ENCODE measurements around the gene RBMS1.

RBMS1 gene

GRCh38 chr2:160282063-160282580 lies 211.5 kb downstream of the RBMS1 start:
- no peak for TF ChIP-seq CTCF (IDR thresholded peaks at IDR 0.05; ENCODE audit: insufficient read depth, missing control alignments)
- DNase-seq (ENCODE audit: insufficient read length, low spot score): no peak
- no peak for FAIRE-seq

GRCh38 chr2:160281213-160281612 lies 212.4 kb downstream of the RBMS1 start:
- no peak for TF ChIP-seq CTCF (IDR thresholded peaks at IDR 0.05; ENCODE audit: insufficient read depth, missing control alignments)
- DNase-seq (ENCODE audit: insufficient read length, low spot score) (no peak), FAIRE-seq (no peak)

GRCh38 chr2:160279813-160280465 lies 213.7 kb downstream of the RBMS1 start:
- FAIRE-seq: no peak
- TF ChIP-seq CTCF (IDR thresholded peaks at IDR 0.05; ENCODE audit: insufficient read depth, missing control alignments): no peak

GRCh38 chr2:160278879-160279177 lies 214.8 kb downstream of the RBMS1 start:
- no peak for DNase-seq (ENCODE audit: insufficient read length, low spot score)
- FAIRE-seq: no peak
- TF ChIP-seq CTCF (IDR thresholded peaks at IDR 0.05; ENCODE audit: insufficient read depth, missing control alignments): peak; percentile 33

More at GRCh38 chr2:160279813-160280465, 213.7 kb downstream of the RBMS1 start:
- no peak for DNase-seq (ENCODE audit: insufficient read length, low spot score)

- FAIRE-seq (no peak), DNase-seq (ENCODE audit: insufficient read length, low spot score) (no peak)
- TF ChIP-seq CTCF (IDR thresholded peaks at IDR 0.05; ENCODE audit: insufficient read depth, missing control alignments): no peak
Observed at GRCh38 chr2:160278101-160278878, 215.3 kb downstream of the RBMS1 start.

- DNase-seq (ENCODE audit: insufficient read length, low spot score) (no peak), FAIRE-seq (no peak)
- no peak for TF ChIP-seq CTCF (IDR thresholded peaks at IDR 0.05; ENCODE audit: insufficient read depth, missing control alignments)
Observed at GRCh38 chr2:160277151-160277550, 216.5 kb downstream of the RBMS1 start.

- FAIRE-seq (no peak), DNase-seq (ENCODE audit: insufficient read length, low spot score) (no peak)
- TF ChIP-seq CTCF (IDR thresholded peaks at IDR 0.05; ENCODE audit: insufficient read depth, missing control alignments): no peak
Observed at GRCh38 chr2:160275656-160276055, 218.0 kb downstream of the RBMS1 start.
